OCI-LY1 (cell line): ENCODE data around the gene TAAR6.

ENCODE experiments used
- H2AFZ ChIP-seq: fragments of 200-600 bp; sonication (generic), shearing (Covaris generic); 2 replicates; pipeline ENCODE4 v1.6.0; 2014; ENCODE audit warnings: antibody characterized with exemption, mild to moderate bottlenecking, low read length
- H3F3A ChIP-seq: fragments of 200-600 bp; sonication (generic), shearing (Covaris generic); 2 replicates; pipeline ENCODE4 v1.6.0; 2014; ENCODE audit warnings: mild to moderate bottlenecking, antibody characterized with exemption, low read length, moderate library complexity; ENCODE audit not compliant: insufficient read depth
- H3K27ac ChIP-seq: fragments of 200-600 bp; sonication (generic); 2 replicates; pipeline ENCODE4 v1.5.1; 2014; ENCODE audit warnings: low read length, mixed run types, mild to moderate bottlenecking, low read depth; ENCODE audit not compliant: poor library complexity, severe bottlenecking
- H3K27me3 ChIP-seq: fragments of 200-600 bp; sonication (generic); 2 replicates; pipeline ENCODE4 v1.6.0; 2014; ENCODE audit warnings: antibody characterized with exemption, mild to moderate bottlenecking, low read length, moderate library complexity; ENCODE audit not compliant: insufficient read depth
- H3K36me3 ChIP-seq: fragments of 200-600 bp; sonication (generic); 2 replicates; pipeline ENCODE4 v1.6.1; 2014; ENCODE audit warnings: mild to moderate bottlenecking, antibody characterized with exemption, low read length, moderate library complexity, mixed read lengths; ENCODE audit not compliant: insufficient read depth
- H3K4me1 ChIP-seq: fragments of 200-600 bp; sonication (generic); 2 replicates; pipeline ENCODE4 v1.5.1; 2014; ENCODE audit warnings: mild to moderate bottlenecking, low read length, moderate library complexity; ENCODE audit not compliant: insufficient read depth, severe bottlenecking
- H3K4me2 ChIP-seq: fragments of 200-600 bp; sonication (generic), shearing (Covaris generic); 2 replicates; pipeline ENCODE4 v1.6.1; 2014; ENCODE audit warnings: low read length
- H3K4me3 ChIP-seq: fragments of 200-600 bp; sonication (generic); 2 replicates; pipeline ENCODE4 v1.5.1; 2014; ENCODE audit warnings: low read length, low read depth, mild to moderate bottlenecking, mixed read lengths; ENCODE audit not compliant: poor library complexity, severe bottlenecking
- H3K79me2 ChIP-seq: fragments of 200-600 bp; shearing (Covaris generic); 2 replicates; pipeline ENCODE4 v1.6.1; 2016; ENCODE audit warnings: mixed run types, low read length, mixed read lengths; ENCODE audit not compliant: insufficient read depth
- H3K9ac ChIP-seq: fragments of 200-600 bp; sonication (generic), shearing (Covaris generic); 2 replicates; pipeline ENCODE4 v1.6.1; 2014; ENCODE audit warnings: mild to moderate bottlenecking, low read length, mixed read lengths
- H3K9me2 ChIP-seq: fragments of 200-600 bp; sonication (generic), shearing (Covaris generic); 2 replicates; pipeline ENCODE4 v1.6.1; 2014; ENCODE audit warnings: low read depth, mild to moderate bottlenecking, low read length, mixed read lengths
- H3K9me3 ChIP-seq: fragments of 200-600 bp; shearing (Covaris generic); 2 replicates; pipeline ENCODE4 v1.6.1; 2014; ENCODE audit warnings: low read length, mixed read lengths
- H4K20me1 ChIP-seq: fragments of 200-600 bp; sonication (generic), shearing (Covaris generic); 2 replicates; pipeline ENCODE4 v1.6.0; 2016; ENCODE audit warnings: mild to moderate bottlenecking, low read length; ENCODE audit not compliant: insufficient read depth
- EZH2 ChIP-seq: fragments of 200-600 bp; sonication (generic), shearing (Covaris generic); IDR thresholded peaks from 2 replicates; pipeline ENCODE4 v1.8.0; 2017; ENCODE audit warnings: borderline replicate concordance, mixed run types, mild to moderate bottlenecking, antibody characterized with exemption, low read length, moderate library complexity, mixed read lengths
- TF ChIP-seq, protein P1 (sequence below): fragments of 200-600 bp; sonication (generic), shearing (Covaris generic); IDR thresholded peaks from 2 replicates; pipeline ENCODE4 v1.5.1; 2017; ENCODE audit warnings: mild to moderate bottlenecking, antibody characterized with exemption, low read length, moderate library complexity, mixed read lengths

The TAAR6 gene

DNA sequence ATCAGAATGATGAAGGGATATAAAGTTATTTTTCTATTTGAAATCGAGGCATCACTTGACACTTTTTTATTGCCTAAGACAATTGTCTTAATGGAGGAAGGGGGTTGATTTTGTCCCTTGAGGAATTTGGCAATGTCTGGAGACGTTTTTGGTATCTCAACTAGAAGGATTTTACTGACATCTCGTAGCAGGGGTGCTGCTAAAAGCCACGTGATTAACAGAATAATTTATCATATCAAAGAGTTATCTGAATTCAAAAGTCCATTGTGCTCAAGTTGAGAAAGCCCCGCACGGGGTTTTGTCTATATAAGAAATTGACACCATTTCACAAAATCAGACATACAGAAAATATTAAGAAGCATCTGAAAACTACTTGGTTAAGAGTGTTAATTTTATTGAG is 1.5 kb upstream of the TAAR6 start:
- H3K9me2 ChIP-seq, result no peaks in the 10 kb centered on the region
- H3K79me2 ChIP-seq, result no peaks in the 10 kb centered on the region
- H3K4me2 ChIP-seq, result no peak overlapping the region
- H3K9me3 ChIP-seq, result no peaks in the 10 kb centered on the region
- H3K4me1 ChIP-seq, result no peaks in the 10 kb centered on the region
- no peak overlapping the region for H3K27ac ChIP-seq
- no peak for TF ChIP-seq EZH2
- TF ChIP-seq, protein P1, sequence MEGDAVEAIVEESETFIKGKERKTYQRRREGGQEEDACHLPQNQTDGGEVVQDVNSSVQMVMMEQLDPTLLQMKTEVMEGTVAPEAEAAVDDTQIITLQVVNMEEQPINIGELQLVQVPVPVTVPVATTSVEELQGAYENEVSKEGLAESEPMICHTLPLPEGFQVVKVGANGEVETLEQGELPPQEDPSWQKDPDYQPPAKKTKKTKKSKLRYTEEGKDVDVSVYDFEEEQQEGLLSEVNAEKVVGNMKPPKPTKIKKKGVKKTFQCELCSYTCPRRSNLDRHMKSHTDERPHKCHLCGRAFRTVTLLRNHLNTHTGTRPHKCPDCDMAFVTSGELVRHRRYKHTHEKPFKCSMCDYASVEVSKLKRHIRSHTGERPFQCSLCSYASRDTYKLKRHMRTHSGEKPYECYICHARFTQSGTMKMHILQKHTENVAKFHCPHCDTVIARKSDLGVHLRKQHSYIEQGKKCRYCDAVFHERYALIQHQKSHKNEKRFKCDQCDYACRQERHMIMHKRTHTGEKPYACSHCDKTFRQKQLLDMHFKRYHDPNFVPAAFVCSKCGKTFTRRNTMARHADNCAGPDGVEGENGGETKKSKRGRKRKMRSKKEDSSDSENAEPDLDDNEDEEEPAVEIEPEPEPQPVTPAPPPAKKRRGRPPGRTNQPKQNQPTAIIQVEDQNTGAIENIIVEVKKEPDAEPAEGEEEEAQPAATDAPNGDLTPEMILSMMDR, result no peak
- H3K36me3 ChIP-seq, result no peaks in the 10 kb centered on the region
- no peaks in the 10 kb centered on the region for H3K27me3 ChIP-seq
- no peak overlapping the region for H3K9ac ChIP-seq
- no peaks in the 10 kb centered on the region for H3F3A ChIP-seq
- H3K4me3 ChIP-seq, result no peak overlapping the region
- H4K20me1 ChIP-seq, result no peaks in the 10 kb centered on the region
- no peak overlapping the region for H2AFZ ChIP-seq

- no peak overlapping the region for H3K9ac ChIP-seq
- H2AFZ ChIP-seq, result no peak overlapping the region
- no peaks in the 10 kb centered on the region for H3F3A ChIP-seq
- TF ChIP-seq, protein P1, result no peak
- no peak for TF ChIP-seq EZH2
- no peaks in the 10 kb centered on the region for H3K4me1 ChIP-seq
- no peaks in the 10 kb centered on the region for H3K27me3 ChIP-seq
- H3K79me2 ChIP-seq, result no peaks in the 10 kb centered on the region
- no peaks in the 10 kb centered on the region for H3K9me2 ChIP-seq
- H4K20me1 ChIP-seq, result no peaks in the 10 kb centered on the region
- H3K27ac ChIP-seq, result no peak overlapping the region
- H3K36me3 ChIP-seq, result no peaks in the 10 kb centered on the region
- H3K4me2 ChIP-seq, result no peak overlapping the region
- H3K9me3 ChIP-seq, result no peaks in the 10 kb centered on the region
- no peak overlapping the region for H3K4me3 ChIP-seq
Observed at GRCh38 chr6:132569170-132569569, 952 bp upstream of the TAAR6 start.

GRCh38 chr6:132571774-132572173 is 1.7 kb downstream of the TAAR6 start:
- Histone ChIP-seq H3K4me3 (no peak overlapping the region), H2AFZ (no peak overlapping the region), H3K36me3 (no peaks in the 10 kb centered on the region), H3K27me3 (no peaks in the 10 kb centered on the region), H3K9me2 (no peaks in the 10 kb centered on the region), H3K4me1 (no peaks in the 10 kb centered on the region), H3K79me2 (no peaks in the 10 kb centered on the region), H3K9me3 (no peaks in the 10 kb centered on the region), H4K20me1 (no peaks in the 10 kb centered on the region), H3K4me2 (no peak overlapping the region), H3K9ac (no peak overlapping the region), H3F3A (no peaks in the 10 kb centered on the region), H3K27ac (no peak overlapping the region)
- TF ChIP-seq, protein P1, result no peak
- TF ChIP-seq EZH2, result no peak
